Breast epithelium (tissue), 3 donors: ENCODE data around the gene SPART.

ENCODE experiments used
- POLR2A ChIP-seq: fragments of 450-650 bp; IDR thresholded peaks from one replicate; pipeline ENCODE4 v1.6.1; 2016; ENCODE audit warnings: antibody characterized with exemption, mild to moderate bottlenecking, moderate library complexity
- POLR2AphosphoS5 ChIP-seq, 3 donors: sonication (generic); formaldehyde crosslinking; IDR thresholded peaks; one replicate each; pipeline ENCODE4 v1.6.1; 2017; ENCODE audit warnings: antibody characterized with exemption in 3 of 3
- TF ChIP-seq, protein P1 (sequence below), 3 donors: fragments of 450-650 bp; IDR thresholded peaks; one replicate each; pipeline ENCODE4 v1.5.1; 2016 to 2017; ENCODE audit warnings: antibody characterized with exemption in 3 of 3, mild to moderate bottlenecking in 3 of 3, moderate library complexity in 3 of 3

DNA sequence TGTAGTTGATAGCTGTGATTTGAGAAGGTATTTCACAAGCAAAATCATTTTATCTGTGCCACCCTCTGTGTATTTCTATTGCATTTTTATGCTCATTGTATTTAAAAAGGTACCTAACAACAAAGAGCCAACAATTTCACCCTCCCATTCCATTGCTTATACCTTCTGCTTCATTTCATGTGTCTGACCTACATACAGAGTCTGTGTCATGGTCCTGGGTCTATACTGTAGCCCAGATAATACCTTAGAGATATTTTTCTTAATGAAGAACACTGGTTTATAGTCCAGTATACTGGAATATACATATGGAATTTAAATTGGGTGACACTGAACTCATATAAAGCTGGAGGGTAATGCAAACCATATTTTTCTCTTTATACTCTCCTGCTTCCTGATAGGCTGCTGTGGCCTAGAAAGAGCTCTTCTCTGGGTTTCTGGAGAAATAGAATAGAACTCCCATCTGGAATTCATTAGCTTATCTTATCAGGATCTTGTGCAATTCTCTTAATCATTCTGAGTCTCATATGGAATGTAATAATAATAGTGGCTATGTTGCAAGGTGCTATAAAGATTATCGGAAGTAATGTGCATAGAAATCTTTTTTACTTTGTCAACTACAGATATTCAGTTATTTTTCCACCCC, 31.8 kb upstream of the SPART start:
- TF ChIP-seq, protein P1, sequence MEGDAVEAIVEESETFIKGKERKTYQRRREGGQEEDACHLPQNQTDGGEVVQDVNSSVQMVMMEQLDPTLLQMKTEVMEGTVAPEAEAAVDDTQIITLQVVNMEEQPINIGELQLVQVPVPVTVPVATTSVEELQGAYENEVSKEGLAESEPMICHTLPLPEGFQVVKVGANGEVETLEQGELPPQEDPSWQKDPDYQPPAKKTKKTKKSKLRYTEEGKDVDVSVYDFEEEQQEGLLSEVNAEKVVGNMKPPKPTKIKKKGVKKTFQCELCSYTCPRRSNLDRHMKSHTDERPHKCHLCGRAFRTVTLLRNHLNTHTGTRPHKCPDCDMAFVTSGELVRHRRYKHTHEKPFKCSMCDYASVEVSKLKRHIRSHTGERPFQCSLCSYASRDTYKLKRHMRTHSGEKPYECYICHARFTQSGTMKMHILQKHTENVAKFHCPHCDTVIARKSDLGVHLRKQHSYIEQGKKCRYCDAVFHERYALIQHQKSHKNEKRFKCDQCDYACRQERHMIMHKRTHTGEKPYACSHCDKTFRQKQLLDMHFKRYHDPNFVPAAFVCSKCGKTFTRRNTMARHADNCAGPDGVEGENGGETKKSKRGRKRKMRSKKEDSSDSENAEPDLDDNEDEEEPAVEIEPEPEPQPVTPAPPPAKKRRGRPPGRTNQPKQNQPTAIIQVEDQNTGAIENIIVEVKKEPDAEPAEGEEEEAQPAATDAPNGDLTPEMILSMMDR (IDR thresholded peaks at IDR 0.05) = no peak
- TF ChIP-seq POLR2A = no peak
- TF ChIP-seq POLR2AphosphoS5 (IDR thresholded peaks at IDR 0.05) = no peak
